ENCODE data around the gene KPNA5. TPM values are rescaled to one million over a fixed set of nuclear protein-coding genes. Genes with fewer than 3 reads are reported as not detected.

The KPNA5 gene
- total and polyA plus RNA-seq, 2 of the 8 experiments (the other 6 are each of a cell fraction or from before 2014, with no cell fraction given): 2.0 to 9.7 TPM

DNA sequence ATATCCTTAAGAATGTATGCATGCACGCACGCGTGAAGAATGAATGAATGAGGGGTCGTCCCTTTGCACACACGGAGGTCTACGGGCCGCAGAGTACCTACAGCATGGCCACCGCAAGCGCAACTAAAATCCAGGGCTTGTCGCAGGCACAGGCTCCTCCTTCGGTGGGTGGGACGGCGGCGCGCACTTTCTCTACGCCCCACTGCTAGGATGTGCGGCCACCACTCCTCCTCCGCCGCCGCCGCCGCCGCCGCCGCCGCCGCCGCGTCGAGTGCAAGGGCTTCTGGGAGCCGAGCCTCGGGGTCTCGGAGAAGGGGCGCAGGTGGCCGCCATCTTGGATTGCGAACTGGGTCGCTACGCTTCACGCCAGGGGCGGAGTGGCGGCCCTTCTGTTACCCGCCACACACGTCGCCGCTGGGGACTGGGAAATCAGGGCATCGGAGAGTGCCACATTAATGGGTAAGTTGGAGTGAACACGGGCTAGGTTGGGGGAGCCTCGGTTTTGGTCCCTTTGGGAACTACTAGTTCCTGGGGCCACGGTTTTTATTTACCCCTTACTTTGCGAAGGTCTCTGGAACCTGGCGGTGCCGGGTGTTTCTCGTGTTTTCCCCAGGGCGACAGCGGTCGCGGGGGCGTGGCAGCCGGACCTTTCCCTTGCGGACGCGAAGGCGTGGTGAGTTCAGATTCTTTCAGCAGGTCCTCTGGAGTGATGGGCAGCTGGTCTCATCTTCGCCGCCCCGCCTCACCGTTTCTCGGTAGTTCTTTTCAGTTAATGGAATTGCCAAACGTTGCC lies at the start of gene KPNA5 (continued):
- TF ChIP-seq PHF8 (conservative IDR thresholded peaks at IDR 0.05; ENCODE audit: low read depth, low read length) (peak; percentile 85), TCF12 (IDR thresholded peaks at IDR 0.05; ENCODE audit: low read depth, low read length) (no peak), HDAC6 (IDR thresholded peaks at IDR 0.05; ENCODE audit: low read depth, low read length) (no peak), TBP (IDR thresholded peaks at IDR 0.05; ENCODE audit: low read depth, low read length) (peak; percentile 66; the same call in 1 of the 2 replicates)
- TF ChIP-seq, protein P1, sequence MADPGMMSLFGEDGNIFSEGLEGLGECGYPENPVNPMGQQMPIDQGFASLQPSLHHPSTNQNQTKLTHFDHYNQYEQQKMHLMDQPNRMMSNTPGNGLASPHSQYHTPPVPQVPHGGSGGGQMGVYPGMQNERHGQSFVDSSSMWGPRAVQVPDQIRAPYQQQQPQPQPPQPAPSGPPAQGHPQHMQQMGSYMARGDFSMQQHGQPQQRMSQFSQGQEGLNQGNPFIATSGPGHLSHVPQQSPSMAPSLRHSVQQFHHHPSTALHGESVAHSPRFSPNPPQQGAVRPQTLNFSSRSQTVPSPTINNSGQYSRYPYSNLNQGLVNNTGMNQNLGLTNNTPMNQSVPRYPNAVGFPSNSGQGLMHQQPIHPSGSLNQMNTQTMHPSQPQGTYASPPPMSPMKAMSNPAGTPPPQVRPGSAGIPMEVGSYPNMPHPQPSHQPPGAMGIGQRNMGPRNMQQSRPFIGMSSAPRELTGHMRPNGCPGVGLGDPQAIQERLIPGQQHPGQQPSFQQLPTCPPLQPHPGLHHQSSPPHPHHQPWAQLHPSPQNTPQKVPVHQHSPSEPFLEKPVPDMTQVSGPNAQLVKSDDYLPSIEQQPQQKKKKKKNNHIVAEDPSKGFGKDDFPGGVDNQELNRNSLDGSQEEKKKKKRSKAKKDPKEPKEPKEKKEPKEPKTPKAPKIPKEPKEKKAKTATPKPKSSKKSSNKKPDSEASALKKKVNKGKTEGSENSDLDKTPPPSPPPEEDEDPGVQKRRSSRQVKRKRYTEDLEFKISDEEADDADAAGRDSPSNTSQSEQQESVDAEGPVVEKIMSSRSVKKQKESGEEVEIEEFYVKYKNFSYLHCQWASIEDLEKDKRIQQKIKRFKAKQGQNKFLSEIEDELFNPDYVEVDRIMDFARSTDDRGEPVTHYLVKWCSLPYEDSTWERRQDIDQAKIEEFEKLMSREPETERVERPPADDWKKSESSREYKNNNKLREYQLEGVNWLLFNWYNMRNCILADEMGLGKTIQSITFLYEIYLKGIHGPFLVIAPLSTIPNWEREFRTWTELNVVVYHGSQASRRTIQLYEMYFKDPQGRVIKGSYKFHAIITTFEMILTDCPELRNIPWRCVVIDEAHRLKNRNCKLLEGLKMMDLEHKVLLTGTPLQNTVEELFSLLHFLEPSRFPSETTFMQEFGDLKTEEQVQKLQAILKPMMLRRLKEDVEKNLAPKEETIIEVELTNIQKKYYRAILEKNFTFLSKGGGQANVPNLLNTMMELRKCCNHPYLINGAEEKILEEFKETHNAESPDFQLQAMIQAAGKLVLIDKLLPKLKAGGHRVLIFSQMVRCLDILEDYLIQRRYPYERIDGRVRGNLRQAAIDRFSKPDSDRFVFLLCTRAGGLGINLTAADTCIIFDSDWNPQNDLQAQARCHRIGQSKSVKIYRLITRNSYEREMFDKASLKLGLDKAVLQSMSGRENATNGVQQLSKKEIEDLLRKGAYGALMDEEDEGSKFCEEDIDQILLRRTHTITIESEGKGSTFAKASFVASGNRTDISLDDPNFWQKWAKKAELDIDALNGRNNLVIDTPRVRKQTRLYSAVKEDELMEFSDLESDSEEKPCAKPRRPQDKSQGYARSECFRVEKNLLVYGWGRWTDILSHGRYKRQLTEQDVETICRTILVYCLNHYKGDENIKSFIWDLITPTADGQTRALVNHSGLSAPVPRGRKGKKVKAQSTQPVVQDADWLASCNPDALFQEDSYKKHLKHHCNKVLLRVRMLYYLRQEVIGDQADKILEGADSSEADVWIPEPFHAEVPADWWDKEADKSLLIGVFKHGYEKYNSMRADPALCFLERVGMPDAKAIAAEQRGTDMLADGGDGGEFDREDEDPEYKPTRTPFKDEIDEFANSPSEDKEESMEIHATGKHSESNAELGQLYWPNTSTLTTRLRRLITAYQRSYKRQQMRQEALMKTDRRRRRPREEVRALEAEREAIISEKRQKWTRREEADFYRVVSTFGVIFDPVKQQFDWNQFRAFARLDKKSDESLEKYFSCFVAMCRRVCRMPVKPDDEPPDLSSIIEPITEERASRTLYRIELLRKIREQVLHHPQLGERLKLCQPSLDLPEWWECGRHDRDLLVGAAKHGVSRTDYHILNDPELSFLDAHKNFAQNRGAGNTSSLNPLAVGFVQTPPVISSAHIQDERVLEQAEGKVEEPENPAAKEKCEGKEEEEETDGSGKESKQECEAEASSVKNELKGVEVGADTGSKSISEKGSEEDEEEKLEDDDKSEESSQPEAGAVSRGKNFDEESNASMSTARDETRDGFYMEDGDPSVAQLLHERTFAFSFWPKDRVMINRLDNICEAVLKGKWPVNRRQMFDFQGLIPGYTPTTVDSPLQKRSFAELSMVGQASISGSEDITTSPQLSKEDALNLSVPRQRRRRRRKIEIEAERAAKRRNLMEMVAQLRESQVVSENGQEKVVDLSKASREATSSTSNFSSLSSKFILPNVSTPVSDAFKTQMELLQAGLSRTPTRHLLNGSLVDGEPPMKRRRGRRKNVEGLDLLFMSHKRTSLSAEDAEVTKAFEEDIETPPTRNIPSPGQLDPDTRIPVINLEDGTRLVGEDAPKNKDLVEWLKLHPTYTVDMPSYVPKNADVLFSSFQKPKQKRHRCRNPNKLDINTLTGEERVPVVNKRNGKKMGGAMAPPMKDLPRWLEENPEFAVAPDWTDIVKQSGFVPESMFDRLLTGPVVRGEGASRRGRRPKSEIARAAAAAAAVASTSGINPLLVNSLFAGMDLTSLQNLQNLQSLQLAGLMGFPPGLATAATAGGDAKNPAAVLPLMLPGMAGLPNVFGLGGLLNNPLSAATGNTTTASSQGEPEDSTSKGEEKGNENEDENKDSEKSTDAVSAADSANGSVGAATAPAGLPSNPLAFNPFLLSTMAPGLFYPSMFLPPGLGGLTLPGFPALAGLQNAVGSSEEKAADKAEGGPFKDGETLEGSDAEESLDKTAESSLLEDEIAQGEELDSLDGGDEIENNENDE (IDR thresholded peaks at IDR 0.05; ENCODE audit: insufficient replicate concordance, low read length): no peak
